Activated CD8-positive, alpha-beta memory T cell treated with anti-CD3 and anti-CD28 coated beads for 1 hour (primary cell): ENCODE data around the gene SULT2A1.
"Not testable (repeated sequence)": the region's sequence is repeated elsewhere in the genome, so short reads cannot be mapped to it uniquely, and the experiment has no call there.

Experiments used
- DNase-seq, 2 donors: peaks; one replicate each; pipeline ENCODE4 v3.0.0-alpha.2; 2020; ENCODE audit warnings: low read depth in 1 of 2; ENCODE audit errors: extremely low read depth in 1 of 2

The SULT2A1 gene

GRCh38 chr19:47861630-47862029, 24.5 kb downstream of the SULT2A1 start:
- DNase-seq: no peak

GRCh38 chr19:47860602-47861297, 25.4 kb downstream of the SULT2A1 start:
- no peak for DNase-seq

GRCh38 chr19:47859838-47860237, 26.3 kb downstream of the SULT2A1 start:
- DNase-seq: not testable (repeated sequence)

GRCh38 chr19:47858646-47859285, 27.3 kb downstream of the SULT2A1 start, which contains the start of gene TPRX2:
TPRX2 (plus strand) TSS chr19:47859235; CDS start chr19:47859247, 12 bp downstream.
- not testable (repeated sequence) for DNase-seq

DNA sequence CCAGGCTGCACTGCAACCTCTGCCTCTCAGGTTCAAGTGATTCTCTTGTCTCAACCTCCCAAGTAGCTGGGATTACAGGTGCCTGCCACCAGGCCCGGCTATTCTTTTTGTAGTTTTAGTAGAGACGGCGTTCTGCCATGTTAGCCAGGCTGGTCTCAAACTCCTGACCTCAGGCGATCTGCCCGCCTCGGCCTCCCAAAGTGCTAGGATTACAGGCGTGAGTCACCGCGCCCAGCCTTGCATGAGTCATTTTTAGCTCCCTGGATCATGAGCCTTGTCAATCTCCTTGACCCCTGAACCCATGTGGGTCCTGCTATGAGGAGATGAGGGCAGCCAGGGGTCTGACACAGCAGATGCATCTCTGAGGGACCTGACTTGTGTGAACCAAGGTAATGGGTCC, 27.9 kb downstream of the SULT2A1 start:
- not testable (repeated sequence) for DNase-seq

- no peak for DNase-seq
Observed at GRCh38 chr19:47854459-47854858, 31.7 kb downstream of the SULT2A1 start.

DNA sequence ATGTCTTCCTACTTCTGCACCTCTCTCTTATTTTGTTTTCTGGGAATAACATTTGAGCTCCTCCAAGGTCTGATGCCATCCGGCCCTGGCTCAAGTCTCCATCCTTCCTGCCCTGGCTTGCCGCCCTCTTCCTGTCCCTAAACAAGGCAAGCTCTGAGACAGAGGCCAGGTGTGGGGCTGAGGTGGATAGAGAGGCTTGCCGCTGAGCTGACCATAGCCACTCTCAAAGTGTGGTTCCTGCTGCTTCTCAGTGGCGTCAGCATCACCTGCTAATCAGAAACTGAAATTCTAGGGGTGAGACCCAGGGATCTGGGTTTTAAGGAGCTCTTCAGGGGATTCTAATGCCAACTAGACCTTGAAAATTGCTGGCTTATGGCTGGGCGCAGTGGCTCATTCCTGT, 33.1 kb downstream of the SULT2A1 start:
- DNase-seq: no peak

GRCh38 chr19:47848823-47849473, 37.2 kb downstream of the SULT2A1 start:
- no peak for DNase-seq

GRCh38 chr19:47848425-47848822, 37.7 kb downstream of the SULT2A1 start:
- no peak for DNase-seq

- DNase-seq: no peak
Observed at GRCh38 chr19:47842941-47843340, 43.2 kb downstream of the SULT2A1 start.

DNA sequence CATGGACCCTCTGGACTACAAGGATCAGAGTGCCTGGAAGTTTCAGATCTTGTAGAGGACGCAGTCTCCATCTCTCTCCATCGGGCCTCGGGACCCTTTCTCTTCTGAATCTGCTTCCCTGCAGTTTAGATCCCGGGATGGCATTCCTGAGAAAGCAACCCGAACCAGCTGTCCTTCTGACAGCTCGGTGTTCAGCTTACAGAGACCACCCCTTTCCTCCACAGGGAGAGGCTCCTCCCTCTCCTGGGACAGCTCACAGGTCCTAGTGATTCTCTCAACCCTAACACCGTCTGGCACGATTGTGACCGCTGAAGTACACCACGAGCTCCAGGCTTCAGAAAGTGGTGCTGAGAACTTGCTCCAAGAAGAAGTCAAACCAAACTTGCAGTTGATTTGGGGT, 46.2 kb downstream of the SULT2A1 start:
- no peak for DNase-seq

- no peak for DNase-seq
Observed at GRCh38 chr19:47839411-47839810, 46.7 kb downstream of the SULT2A1 start.

GRCh38 chr19:47836038-47836437, 50.1 kb downstream of the SULT2A1 start:
- DNase-seq: no peak

DNA sequence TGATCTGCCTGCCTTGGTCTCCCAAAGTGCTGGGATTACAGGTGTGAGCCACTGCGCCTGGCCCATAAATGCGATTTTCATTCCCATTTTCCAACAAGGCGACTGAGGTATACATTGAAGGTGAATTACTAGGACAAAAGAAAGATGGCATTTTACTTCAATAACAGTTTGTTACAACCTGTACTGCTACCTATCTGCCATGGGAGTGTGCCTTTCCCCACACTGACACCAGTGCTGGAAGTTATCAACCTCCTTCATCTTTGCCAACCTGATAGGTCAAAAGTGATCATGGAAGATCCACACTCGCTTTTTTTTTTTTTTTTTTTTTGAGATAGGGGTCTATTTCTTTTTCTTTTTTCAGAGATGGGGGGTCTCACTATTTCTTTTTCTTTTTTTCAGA, 53.4 kb downstream of the SULT2A1 start:
- no peak for DNase-seq

- no peak for DNase-seq
Observed at GRCh38 chr19:47826800-47827199, 59.3 kb downstream of the SULT2A1 start.

GRCh38 chr19:47824396-47824795, 61.7 kb downstream of the SULT2A1 start:
- no peak for DNase-seq

GRCh38 chr19:47821460-47822020, 64.6 kb downstream of the SULT2A1 start, which contains the start of gene CRX:
CRX (plus strand) TSS chr19:47821937; CDS start chr19:47834444, 12,507 bp downstream.
- no peak for DNase-seq
